ENCODE data around the gene SPTBN5. TPM values are rescaled to one million over a fixed set of nuclear protein-coding genes. Genes with fewer than 3 reads are reported as not detected.

Gene SPTBN5
- total RNA-seq, 1 donor from 2014 or later: 0.49 TPM

DNA sequence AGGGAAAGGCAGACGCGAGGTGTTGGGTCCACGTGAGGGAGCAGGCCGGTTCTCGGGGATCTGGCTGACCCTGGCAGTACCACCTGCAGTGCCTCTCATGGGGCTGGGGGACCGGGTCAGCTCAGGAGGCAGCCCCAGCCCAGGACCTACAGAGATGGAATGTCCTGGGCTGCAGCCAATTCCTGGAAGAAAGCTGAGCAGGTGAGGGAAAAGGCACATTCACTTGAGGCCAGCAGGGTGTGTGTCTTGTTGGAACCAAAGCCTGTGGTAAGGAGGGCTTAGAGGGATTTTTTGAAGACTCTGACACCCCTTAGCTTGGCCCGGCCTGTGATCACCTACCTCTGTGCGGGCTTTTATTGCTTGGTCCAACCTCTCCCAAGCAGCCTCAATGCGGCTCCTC lies 39.4 kb downstream of the SPTBN5 start:
- H3K27me3 ChIP-seq: no peaks in the 10 kb centered on the region

DNA sequence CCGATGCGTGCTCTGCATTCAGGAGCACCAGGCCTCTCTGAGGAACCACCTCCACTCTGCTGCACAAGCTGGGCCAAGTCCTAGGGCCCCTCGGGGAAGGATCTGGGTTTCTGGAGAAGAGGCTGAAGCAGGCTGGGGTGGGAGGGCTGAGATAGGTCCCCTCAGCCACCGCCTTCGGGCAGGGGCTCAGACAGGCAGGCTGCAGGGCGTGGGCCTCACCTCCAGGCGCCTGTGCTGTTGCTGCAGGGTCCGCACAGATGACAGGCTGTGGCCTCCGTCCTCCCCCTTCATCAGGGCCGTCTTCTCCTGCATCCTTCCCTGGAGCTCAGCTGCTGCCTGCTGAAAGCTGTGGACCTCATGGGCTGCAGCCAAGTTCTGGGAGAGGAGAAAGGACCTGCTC lies 40.0 kb downstream of the SPTBN5 start:
- no peak for TF ChIP-seq POLR2A (IDR thresholded peaks at IDR 0.05)
- no peak for TF ChIP-seq POLR2AphosphoS5 (IDR thresholded peaks at IDR 0.05; ENCODE audit: insufficient read depth in 1 of 2, low read depth in 1 of 2)
- TF ChIP-seq, protein P1, sequence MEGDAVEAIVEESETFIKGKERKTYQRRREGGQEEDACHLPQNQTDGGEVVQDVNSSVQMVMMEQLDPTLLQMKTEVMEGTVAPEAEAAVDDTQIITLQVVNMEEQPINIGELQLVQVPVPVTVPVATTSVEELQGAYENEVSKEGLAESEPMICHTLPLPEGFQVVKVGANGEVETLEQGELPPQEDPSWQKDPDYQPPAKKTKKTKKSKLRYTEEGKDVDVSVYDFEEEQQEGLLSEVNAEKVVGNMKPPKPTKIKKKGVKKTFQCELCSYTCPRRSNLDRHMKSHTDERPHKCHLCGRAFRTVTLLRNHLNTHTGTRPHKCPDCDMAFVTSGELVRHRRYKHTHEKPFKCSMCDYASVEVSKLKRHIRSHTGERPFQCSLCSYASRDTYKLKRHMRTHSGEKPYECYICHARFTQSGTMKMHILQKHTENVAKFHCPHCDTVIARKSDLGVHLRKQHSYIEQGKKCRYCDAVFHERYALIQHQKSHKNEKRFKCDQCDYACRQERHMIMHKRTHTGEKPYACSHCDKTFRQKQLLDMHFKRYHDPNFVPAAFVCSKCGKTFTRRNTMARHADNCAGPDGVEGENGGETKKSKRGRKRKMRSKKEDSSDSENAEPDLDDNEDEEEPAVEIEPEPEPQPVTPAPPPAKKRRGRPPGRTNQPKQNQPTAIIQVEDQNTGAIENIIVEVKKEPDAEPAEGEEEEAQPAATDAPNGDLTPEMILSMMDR (IDR thresholded peaks at IDR 0.05): no peak
- no peak for DNase-seq (ENCODE audit: extremely low spot score in 2 of 2)
- no peak overlapping the region for H3K27ac ChIP-seq
- peaks cover 17% of the 10 kb centered on the region for H3K4me1 ChIP-seq
- no peaks in the 10 kb centered on the region for H3K9me3 ChIP-seq
- H3K36me3 ChIP-seq: no peaks in the 10 kb centered on the region
- intact Hi-C loops (cut with DNase I): no loop called here
- H3K27me3 ChIP-seq: no peaks in the 10 kb centered on the region
- H3K4me3 ChIP-seq: no peak overlapping the region

More for the DNA sequence above, 39.4 kb downstream of the SPTBN5 start:
- TF ChIP-seq, protein P1 (IDR thresholded peaks at IDR 0.05): no peak
- TF ChIP-seq POLR2AphosphoS5 (IDR thresholded peaks at IDR 0.05; ENCODE audit: insufficient read depth in 1 of 2, low read depth in 1 of 2): no peak
- TF ChIP-seq POLR2A (IDR thresholded peaks at IDR 0.05): no peak
- intact Hi-C loops (cut with DNase I): no loop called here
- no peak overlapping the region for H3K27ac ChIP-seq
- no peaks in the 10 kb centered on the region for H3K36me3 ChIP-seq
- no peaks in the 10 kb centered on the region for H3K9me3 ChIP-seq
- peaks cover 14% of the 10 kb centered on the region for H3K4me1 ChIP-seq
- DNase-seq (ENCODE audit: extremely low spot score in 2 of 2): no peak
- H3K4me3 ChIP-seq: no peak overlapping the region

DNA sequence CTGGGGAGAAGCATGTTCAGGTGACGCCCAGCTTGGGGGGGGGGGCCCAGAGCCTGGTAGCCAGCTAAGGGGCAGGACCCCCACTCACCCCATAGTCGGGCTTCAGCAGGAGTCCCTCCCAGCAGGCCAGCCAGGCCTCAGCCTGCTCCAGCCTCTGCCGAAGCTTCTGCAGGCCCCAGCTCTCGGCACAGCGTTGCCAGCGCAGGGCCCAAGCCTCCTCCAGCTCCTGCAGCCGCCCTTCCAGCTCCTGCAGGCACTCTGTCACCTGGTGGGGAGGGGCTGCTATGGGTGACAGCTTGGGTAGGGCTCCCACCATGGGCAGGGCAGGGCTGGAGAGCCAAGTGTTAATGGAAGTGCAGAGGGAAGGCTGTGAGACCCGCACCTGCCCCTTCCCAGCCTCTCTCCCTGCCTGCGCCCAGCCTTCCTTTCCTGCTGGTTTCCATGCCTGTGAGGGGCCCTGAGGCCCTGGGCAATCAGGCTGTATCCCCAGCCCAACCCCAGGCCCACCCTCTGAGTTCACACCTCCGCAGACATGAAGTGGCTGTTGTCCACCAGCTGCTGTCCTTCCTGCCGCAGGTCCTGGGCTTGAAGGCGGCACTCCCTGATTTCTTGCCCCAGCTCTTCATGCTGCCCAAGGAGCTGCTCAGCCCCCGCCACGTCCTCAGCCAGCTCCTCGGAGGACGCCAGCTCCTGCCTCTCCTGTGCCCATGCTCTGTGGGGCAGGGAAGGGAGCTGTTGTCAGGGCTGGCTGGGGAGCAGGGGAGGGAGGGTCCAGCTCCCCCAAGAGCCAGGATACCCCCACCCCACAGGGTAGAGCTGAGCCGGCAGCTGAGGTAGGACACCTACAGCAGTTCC lies 40.9 kb downstream of the SPTBN5 start:
- peaks cover 17% of the 10 kb centered on the region for H3K4me1 ChIP-seq
- DNase-seq (ENCODE audit: extremely low spot score in 2 of 2): no peak
- H3K4me3 ChIP-seq: no peak overlapping the region

DNA sequence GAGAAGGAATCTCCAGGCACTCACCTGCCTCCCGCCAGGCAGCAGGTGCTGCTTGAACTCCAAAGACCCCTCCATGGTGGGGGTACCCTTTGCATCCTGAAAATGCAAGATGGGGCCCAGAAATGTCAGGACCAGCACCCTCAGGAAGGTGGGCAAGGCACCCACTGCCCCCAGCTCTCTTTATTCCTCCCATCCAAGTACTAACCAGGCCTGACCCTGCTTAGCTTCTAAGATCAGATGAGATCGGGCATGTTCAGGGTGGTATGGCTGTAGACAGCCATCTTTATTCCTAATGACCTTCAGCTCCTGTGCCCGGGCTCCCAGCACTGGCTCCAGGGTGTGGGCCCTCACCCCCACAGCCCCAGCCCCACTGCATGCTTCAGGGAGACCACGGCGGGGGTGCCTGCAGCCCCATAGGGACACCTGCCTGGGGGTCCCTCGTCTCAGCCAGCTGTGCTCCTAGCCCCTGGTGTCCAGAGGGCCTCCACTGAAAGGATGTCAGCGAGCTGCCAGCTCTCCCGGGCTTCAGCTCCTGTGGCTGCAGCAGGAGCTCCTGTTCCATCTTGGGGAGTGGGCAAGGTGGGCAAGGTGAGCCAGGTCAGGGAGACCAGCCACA lies 42.0 kb downstream of the SPTBN5 start:
- DNase-seq (ENCODE audit: extremely low spot score in 2 of 2): no peak
- intact Hi-C loops (cut with DNase I): no loop called here
- Histone ChIP-seq H3K4me3 (no peak overlapping the region), H3K36me3 (peaks cover 0 to 14% of the 10 kb centered on the region in 2 donors), H3K9me3 (no peaks in the 10 kb centered on the region), H3K27ac (no peak overlapping the region), H3K27me3 (no peaks in the 10 kb centered on the region), H3K4me1 (peaks cover 17% of the 10 kb centered on the region)
- TF ChIP-seq POLR2A (IDR thresholded peaks at IDR 0.05): no peak
- TF ChIP-seq, protein P1 (IDR thresholded peaks at IDR 0.05): no peak
- TF ChIP-seq POLR2AphosphoS5 (IDR thresholded peaks at IDR 0.05; ENCODE audit: insufficient read depth in 1 of 2, low read depth in 1 of 2): no peak

More for the DNA sequence above, 40.9 kb downstream of the SPTBN5 start:
- Histone ChIP-seq H3K9me3 (no peaks in the 10 kb centered on the region), H3K27ac (no peak overlapping the region), H3K36me3 (peaks cover 0 to 3% of the 10 kb centered on the region in 2 donors), H3K27me3 (no peaks in the 10 kb centered on the region)
- intact Hi-C loops (cut with DNase I): no loop called here
- TF ChIP-seq POLR2A (IDR thresholded peaks at IDR 0.05) (no peak), POLR2AphosphoS5 (IDR thresholded peaks at IDR 0.05; ENCODE audit: insufficient read depth in 1 of 2, low read depth in 1 of 2) (no peak)
- TF ChIP-seq, protein P1 (IDR thresholded peaks at IDR 0.05): no peak

DNA sequence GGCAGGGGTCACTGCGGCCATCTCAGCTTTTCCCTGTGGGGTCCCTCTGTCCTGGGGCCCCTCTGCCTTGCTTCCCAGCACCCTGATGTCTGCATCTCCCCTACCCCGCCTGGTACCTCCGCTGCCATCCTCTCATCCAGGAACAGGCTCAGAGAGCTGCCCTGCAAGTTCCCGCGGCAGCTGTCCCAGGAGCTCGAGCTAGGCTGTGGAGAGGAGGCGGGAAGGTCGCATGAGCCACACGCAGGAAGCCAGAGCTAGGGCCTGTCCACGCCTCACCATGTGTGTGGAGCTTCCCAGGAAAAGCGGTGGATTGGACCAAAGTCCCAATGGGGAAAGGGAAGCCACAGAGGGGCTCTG lies 42.7 kb downstream of the SPTBN5 start:
- no peak for DNase-seq (ENCODE audit: extremely low spot score in 2 of 2)
- Histone ChIP-seq H3K4me1 (peaks cover 17% of the 10 kb centered on the region), H3K9me3 (no peaks in the 10 kb centered on the region), H3K27ac (no peak overlapping the region), H3K4me3 (no peak overlapping the region), H3K27me3 (no peaks in the 10 kb centered on the region), H3K36me3 (peaks cover 0 to 20% of the 10 kb centered on the region in 2 donors)
- intact Hi-C loops (cut with DNase I): no loop called here
- no peak for TF ChIP-seq POLR2A (IDR thresholded peaks at IDR 0.05)
- no peak for TF ChIP-seq POLR2AphosphoS5 (IDR thresholded peaks at IDR 0.05; ENCODE audit: insufficient read depth in 1 of 2, low read depth in 1 of 2)
- TF ChIP-seq, protein P1 (IDR thresholded peaks at IDR 0.05): no peak

Measured in vagina (tissue), 2 donors.